K562 (cell line): ENCODE results near the gene SUSD3. TPM values are rescaled to one million over a fixed set of nuclear protein-coding genes. Genes with fewer than 3 reads are reported as not detected.
A peak's percentile ranks its signal among the peaks of the same experiment; 100 is the strongest.

Source experiments
- ARHGAP35 ChIP-seq: fragments of 450-650 bp; IDR thresholded peaks from 2 replicates; pipeline ENCODE4 v1.6.1; 2018; ENCODE audit not compliant: partially characterized antibody
- ELF1 ChIP-seq: fragments of 200-800 bp; sonication (Bioruptor generic); IDR thresholded peaks from 2 replicates; pipeline ENCODE4 v1.6.1; 2016; ENCODE audit warnings: missing genetic modification characterization, missing compliant biosample characterization
- FIP1L1 ChIP-seq: fragments of 200-400 bp; formaldehyde crosslinking; IDR thresholded peaks from 2 replicates; pipeline ENCODE4 v1.6.1; 2018; ENCODE audit warnings: mild to moderate bottlenecking, low read depth, low read length; ENCODE audit not compliant: poor library complexity, severe bottlenecking
- FUS ChIP-seq: fragments of 200-400 bp; formaldehyde crosslinking; optimal IDR thresholded peaks from 2 replicates; pipeline ENCODE3; 2017; ENCODE audit warnings: low read depth, low read length
- KDM2B ChIP-seq: fragments of 250-450 bp; sonication (Bioruptor Pico); IDR thresholded peaks from 2 replicates; pipeline ENCODE4 v1.8.0; 2021; ENCODE audit warnings: mild to moderate bottlenecking, moderate library complexity
- MAZ ChIP-seq, 2 experiments: fragments of 450-650 bp in 1 of 2; sonication (generic) in 1 of 2; formaldehyde crosslinking; IDR thresholded peaks in 1 of 2; conservative IDR thresholded peaks in 1 of 2; 2 replicates each; pipeline versions ENCODE4 v1.4.0 to v1.5.0; 2020; ENCODE audit warnings: mild to moderate bottlenecking in 1 of 2, missing genetic modification reagents in 1 of 2
- PRPF4 ChIP-seq: fragments of 200-400 bp; formaldehyde crosslinking; IDR thresholded peaks from one replicate; pipeline ENCODE4 v1.6.1; 2017; ENCODE audit warnings: low read length, low read depth, mild to moderate bottlenecking; ENCODE audit not compliant: insufficient read depth, poor library complexity, severe bottlenecking
- RAD21 ChIP-seq, 2 experiments: fragments of 250-450 bp in 1 of 2; fragments of 450-650 bp in 1 of 2; sonication (Bioruptor Pico) in 1 of 2; formaldehyde crosslinking in 1 of 2; IDR thresholded peaks in 1 of 2; conservative IDR thresholded peaks in 1 of 2; 2 replicates each; pipeline versions ENCODE4 v1.4.0 to v1.8.0; 2020 to 2022; ENCODE audit warnings: mild to moderate bottlenecking in 2 of 2, moderate library complexity in 1 of 2
- RB1 ChIP-seq: fragments of 450-650 bp; IDR thresholded peaks from 2 replicates; pipeline ENCODE4 v1.6.1; 2017; ENCODE audit warnings: low read depth, mild to moderate bottlenecking
- TBP ChIP-seq: optimal IDR thresholded peaks from 2 replicates; pipeline ENCODE3; 2011; ENCODE audit warnings: low read depth, low read length, improper control_type of control experiment
- TRIM24 ChIP-seq, 2 experiments: fragments of 450-650 bp; IDR thresholded peaks; 2 replicates each; pipeline ENCODE4 v1.6.1; 2016
- U2AF1 ChIP-seq: fragments of 200-400 bp; formaldehyde crosslinking; optimal IDR thresholded peaks from 2 replicates; pipeline ENCODE3; 2017; ENCODE audit warnings: mild to moderate bottlenecking, low read depth, low read length, moderate library complexity
- XRCC3 ChIP-seq: fragments of 450-650 bp; IDR thresholded peaks from 2 replicates; pipeline ENCODE4 v1.6.1; 2017; ENCODE audit warnings: mild to moderate bottlenecking, moderate library complexity
- ZFP1 ChIP-seq: fragments of 450-650 bp; formaldehyde crosslinking; IDR thresholded peaks from 2 replicates; pipeline ENCODE4 v1.4.0; 2020; ENCODE audit warnings: mild to moderate bottlenecking, mixed read lengths
- ZNF644 ChIP-seq: fragments of 200-800 bp; sonication (Bioruptor generic); IDR thresholded peaks from 2 replicates; pipeline ENCODE4 v1.6.1; 2016; ENCODE audit warnings: low read depth, missing genetic modification characterization, missing compliant biosample characterization
- ZNF766 ChIP-seq: fragments of 200-800 bp; sonication (Bioruptor generic); conservative IDR thresholded peaks from 2 replicates; pipeline ENCODE4 v1.6.1; 2016; ENCODE audit warnings: missing genetic modification characterization, missing compliant biosample characterization
- polyA plus RNA-seq, 8 experiments: library from polyadenylated mRNA; depleted of rRNA in 4 of 8; stranded (reverse) in 5 of 8; unstranded in 3 of 8; fragments of >200 nt; fragmentation: Nextera tagmentation in 2 of 8; fragmentation: Illumina TruSeq in 1 of 8; extraction: Ambion mirVana in 2 of 8; extraction: Trizol in 1 of 8; gene quantifications; 2 replicates each; pipeline versions ENCODE4 v1.2.1 to v1.2.3, GENCODE V29; 2011 to 2014; ENCODE audit warnings: inconsistent platforms in 1 of 8, missing spikeins in 1 of 8
- total RNA-seq, 7 experiments: library from RNA; depleted of rRNA in 6 of 7; stranded (reverse); fragments of >200 nt in 6 of 7; fragmentation: Illumina TruSeq in 2 of 7; extraction: Trizol in 2 of 7; gene quantifications; 2 replicates each; pipeline versions ENCODE4 v1.2.1 to v1.2.3, GENCODE V29; 2011 to 2021; ENCODE audit warnings: low replicate concordance in 1 of 7
- TF ChIP-seq, protein P1 (sequence below): fragments of 450-650 bp; IDR thresholded peaks from 2 replicates; pipeline ENCODE4 v1.6.1; 2016

Gene SUSD3
- total and polyA plus RNA-seq, 9 of the 15 experiments (the other 6 are each of a cell fraction or from before 2014, with no cell fraction given), result 1.3 to 21.7 (median 11.4) TPM

GRCh38 chr9:93066978-93067603, 8.6 kb downstream of the SUSD3 start (continued):
- TF ChIP-seq, protein P1, sequence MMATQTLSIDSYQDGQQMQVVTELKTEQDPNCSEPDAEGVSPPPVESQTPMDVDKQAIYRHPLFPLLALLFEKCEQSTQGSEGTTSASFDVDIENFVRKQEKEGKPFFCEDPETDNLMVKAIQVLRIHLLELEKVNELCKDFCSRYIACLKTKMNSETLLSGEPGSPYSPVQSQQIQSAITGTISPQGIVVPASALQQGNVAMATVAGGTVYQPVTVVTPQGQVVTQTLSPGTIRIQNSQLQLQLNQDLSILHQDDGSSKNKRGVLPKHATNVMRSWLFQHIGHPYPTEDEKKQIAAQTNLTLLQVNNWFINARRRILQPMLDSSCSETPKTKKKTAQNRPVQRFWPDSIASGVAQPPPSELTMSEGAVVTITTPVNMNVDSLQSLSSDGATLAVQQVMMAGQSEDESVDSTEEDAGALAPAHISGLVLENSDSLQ, result peak; percentile 65
- TF ChIP-seq ZNF644 (tag) (no peak), KDM2B (CRISPR knock-in tag) (no peak), XRCC3 (no peak), ZNF766 (peak; percentile 38; the same call in 1 of the 2 replicates), ELF1 (no peak), ZFP1 (CRISPR knock-in tag) (no peak), FIP1L1 (no peak), ARHGAP35 (no peak), PRPF4 (no peak), RB1 (no peak), FUS (no peak), TBP (no peak), TRIM24 (IDR thresholded peaks at IDR 0.05) (peak; percentile 87 to 91; a peak in 2 of 4 replicates), RAD21 (CRISPR knock-in tag; conservative IDR thresholded peaks at IDR 0.05 in 1 of 2, IDR thresholded peaks at IDR 0.05 in 1 of 2) (no peak), MAZ (CRISPR knock-in tag; conservative IDR thresholded peaks at IDR 0.05 in 1 of 2, IDR thresholded peaks at IDR 0.05 in 1 of 2) (no peak), U2AF1 (no peak)
